NCI-H1048 (cell line): Measurements from ENCODE around the gene SPDYC.

ENCODE experiments used
- DNase-seq: peaks from one replicate; lab custom pipeline; 2025; lab: John Stamatoyannopoulos, UW

SPDYC gene

GRCh38 chr11:65206901-65207300, 36.9 kb downstream of the SPDYC start:
- no peak for DNase-seq

DNA sequence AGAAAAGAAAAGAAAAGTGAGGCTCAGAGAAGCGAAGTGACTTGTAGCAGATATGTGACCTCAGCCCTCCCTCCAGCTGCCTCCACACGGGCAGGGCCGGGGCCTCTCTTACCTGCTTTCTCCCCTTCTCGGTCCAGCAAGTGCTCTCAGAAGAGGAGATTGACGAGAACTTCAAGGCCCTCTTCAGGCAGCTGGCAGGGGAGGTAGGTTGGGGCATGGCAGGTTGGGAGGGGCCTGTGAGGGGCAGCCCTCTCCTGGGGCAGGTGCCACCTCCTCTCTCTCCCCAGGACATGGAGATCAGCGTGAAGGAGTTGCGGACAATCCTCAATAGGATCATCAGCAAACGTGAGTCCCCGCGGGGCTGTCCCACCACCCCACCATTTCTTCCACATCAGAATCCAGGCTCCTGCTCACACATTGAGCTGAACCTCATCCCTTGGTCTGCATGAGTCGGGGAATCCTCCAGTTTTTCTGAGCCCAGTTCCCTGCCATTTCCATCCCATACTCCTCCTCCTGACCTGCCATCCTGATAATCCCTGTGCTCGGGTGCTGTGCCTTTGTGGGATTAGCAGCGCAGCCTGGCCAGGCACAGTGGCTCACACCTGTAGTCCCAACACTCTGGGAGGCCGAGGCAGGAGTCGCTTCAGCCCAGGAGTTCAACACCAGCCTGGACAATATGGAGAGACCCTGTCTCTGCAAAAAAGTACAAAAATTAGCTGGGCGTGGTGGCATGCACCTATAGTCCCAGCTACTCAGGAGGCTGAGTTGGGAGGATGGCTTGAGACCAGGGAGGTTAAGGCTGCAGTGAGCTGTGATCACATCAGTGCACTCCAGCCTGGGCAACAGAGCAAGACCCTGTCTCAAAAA, 38.1 kb downstream of the SPDYC start:
- DNase-seq: no peak

- no peak for DNase-seq
Observed at GRCh38 chr11:65208785-65209710, 39.0 kb downstream of the SPDYC start.

DNA sequence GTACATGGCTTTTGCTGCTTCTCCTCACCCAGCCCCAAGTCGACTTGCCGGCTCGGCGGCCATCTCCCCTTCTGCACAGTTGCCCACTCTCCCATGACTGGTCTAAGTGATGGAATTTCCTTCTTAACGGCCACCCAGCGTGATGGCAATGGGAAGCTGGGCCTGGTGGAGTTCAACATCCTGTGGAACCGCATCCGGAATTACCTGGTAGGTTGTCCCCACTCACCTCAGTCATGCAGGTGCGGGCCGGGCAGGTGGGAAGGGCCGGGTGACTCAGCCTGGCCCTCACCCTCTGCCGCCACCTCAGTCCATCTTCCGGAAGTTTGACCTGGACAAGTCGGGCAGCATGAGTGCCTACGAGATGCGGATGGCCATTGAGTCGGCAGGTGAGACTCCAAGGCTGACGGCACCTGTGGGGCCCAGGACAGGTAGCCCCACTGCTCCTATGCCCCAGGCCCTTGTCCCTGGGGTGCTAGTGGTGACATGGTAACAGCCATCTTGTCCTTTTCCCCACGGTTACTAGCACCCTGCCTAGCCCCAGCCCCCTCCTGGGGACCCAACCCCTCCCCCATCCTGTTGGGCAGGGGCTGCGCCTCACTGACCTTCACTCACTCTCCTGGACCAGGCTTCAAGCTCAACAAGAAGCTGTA, 39.8 kb downstream of the SPDYC start:
- DNase-seq: no peak

DNA sequence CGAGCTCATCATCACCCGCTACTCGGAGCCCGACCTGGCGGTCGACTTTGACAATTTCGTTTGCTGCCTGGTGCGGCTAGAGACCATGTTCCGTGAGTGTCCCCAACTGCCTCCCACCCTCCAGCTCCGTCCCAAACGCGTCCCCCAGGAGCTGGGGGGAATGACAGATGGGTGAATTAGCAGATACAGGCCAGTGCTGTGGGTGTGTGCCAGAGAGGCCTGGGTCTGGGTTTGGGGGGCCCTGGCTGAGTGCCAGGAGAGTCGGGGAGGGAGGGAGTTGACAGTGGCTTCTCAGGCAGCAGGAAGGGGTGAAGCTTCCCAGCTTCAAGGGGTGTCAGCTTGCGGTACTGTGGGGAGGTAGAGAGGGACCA, 40.3 kb downstream of the SPDYC start:
- DNase-seq: no peak

GRCh38 chr11:65210748-65211147, 40.7 kb downstream of the SPDYC start:
- DNase-seq: no peak

DNA sequence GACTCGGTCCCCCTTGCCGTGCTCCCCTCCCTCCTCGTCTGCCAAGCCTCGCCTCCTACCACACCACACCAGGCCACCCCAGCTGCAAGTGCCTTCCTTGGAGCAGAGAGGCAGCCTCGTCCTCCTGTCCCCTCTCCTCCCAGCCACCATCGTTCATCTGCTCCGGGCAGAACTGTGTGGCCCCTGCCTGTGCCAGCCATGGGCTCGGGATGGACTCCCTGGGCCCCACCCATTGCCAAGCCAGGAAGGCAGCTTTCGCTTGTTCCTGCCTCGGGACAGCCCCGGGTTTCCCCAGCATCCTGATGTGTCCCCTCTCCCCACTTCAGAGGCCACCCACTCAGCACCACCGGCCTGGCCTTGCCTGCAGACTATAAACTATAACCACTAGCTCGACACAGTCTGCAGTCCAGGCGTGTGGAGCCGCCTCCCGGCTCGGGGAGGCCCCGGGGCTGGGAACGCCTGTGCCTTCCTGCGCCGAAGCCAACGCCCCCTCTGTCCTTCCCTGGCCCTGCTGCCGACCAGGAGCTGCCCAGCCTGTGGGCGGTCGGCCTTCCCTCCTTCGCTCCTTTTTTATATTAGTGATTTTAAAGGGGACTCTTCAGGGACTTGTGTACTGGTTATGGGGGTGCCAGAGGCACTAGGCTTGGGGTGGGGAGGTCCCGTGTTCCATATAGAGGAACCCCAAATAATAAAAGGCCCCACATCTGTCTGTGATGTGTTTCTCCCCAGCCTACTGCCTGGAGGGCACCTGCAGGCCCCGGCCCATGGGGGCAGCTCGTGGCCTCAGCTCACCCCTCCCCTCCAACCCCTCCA, 41.5 kb downstream of the SPDYC start:
- DNase-seq: no peak

DNA sequence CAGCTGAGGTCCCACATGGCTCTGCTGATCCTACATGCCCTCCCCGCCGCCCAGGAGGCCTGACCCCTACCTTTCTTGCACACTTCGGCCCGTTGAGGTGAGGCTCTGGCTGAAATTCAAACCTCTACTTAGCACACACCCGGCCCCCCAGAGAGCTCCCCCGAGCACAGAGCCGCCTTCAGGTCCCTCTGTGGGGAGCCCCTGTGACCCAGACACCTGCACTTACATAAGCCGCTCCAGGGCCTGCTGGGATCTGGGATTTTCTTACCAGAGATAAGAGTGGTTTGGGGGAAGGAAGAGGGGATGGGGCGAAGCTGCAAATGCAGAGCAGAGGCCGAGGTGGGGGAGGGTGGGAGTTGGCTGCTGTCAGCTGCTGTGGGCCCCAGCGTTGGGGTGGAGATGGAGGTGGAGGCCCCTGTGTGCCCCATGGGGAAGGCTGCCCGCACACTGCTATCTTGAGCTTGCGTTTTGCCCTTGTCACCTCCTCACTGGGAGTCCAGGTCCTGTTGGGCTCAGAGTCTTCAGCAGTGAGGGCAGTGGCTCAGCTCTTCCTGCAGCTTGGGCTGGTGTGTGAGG, 42.3 kb downstream of the SPDYC start:
- DNase-seq: no peak

DNA sequence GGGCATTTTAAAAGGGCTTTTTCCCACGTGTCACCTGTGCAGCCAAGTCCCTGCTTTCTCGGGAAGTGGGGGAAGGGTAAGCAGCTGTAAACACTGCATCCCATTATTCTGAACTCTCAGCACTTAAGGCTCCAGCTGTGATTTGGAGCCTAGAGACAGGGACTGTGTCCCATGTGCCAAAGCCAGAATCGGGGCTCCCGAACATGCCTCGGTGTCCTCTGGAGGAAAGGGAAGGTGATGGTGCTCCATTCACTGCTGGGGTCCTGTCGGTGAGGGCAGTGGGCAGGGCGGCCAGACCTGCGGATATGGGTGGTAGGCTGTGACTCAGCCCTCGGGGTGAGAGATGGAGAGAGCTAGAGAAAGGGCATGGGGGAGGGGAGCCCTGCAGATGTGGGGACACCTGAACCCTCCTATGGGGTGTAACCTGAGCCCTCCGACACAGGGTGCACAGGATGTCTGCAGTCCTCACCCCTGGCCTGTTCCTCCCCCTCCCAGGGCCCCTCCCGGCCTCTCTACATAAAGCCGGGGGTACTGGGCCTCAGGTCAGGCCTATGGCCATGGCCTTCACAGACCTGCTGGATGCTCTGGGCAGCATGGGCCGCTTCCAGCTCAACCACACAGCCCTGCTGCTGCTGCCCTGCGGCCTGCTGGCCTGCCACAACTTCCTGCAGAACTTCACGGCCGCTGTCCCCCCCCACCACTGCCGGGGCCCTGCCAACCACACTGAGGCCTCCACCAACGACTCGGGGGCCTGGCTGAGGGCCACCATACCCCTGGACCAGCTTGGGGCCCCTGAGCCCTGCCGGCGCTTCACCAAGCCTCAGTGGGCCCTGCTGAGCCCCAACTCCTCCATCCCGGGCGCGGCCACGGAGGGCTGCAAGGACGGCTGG, 43.5 kb downstream of the SPDYC start:
- DNase-seq: no peak

DNA sequence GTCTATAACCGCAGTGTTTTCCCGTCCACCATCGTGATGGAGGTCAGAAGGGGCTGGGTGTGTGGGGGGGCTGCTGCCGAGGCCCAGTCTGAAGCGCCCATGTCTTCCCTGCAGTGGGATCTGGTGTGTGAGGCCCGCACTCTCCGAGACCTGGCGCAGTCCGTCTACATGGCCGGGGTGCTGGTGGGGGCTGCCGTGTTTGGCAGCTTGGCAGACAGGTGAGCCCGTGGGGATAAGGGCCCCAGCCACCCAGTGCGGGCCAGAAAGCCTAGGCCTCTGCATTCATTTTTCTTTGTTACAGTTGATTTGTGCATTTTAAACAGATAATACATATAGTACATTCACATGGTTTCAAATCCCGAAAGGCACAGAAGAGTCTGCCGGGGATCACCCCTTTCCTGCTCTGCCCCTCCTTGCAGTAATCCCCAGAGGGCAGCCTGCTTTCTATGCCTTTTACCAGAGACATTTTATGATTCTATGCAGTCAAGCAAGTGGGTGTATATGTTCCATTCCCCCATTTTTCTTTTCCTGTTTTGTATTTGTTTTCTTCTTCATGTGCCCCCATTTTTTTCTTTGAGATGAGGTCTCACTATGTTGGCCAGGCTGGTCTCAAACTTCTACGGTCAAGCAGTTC, 44.3 kb downstream of the SPDYC start:
- no peak for DNase-seq

DNA sequence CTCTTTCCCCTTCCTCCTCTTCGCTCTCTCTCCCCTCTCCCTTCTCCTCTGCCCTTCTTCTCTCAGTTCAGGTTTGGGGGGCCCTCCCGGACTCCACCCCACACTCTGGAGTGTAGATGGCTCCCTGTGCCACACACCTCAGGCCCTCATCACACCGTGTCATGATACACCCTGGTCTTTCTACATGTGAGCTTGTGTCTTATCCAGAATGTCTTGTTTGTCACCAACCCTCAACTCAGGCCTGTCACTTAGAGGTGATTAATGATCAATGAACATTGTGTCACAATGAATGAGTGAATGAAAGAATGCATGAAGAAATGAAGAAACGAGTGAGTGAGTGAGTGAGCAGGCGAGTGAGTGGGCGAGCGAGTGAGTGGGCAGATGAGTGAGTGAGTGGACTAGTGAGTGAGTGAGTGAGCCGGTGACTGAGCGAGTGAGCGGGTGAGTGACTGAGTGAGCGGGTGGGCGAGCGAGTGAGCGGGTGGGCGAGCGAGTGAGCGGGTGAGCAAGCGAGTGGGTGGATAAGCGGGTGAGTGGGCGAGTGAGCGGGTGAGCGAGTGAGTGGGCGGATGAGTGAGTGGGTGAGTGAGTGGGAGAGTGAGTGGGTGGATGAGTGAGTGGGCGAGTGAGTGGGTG, 45.5 kb downstream of the SPDYC start:
- DNase-seq: no peak

GRCh38 chr11:65216830-65217229, 46.8 kb downstream of the SPDYC start:
- DNase-seq: no peak

GRCh38 chr11:65217441-65218423, 47.7 kb downstream of the SPDYC start:
- DNase-seq: no peak

- no peak for DNase-seq
Observed at GRCh38 chr11:65218446-65218845, 48.4 kb downstream of the SPDYC start.

- no peak for DNase-seq
Observed at GRCh38 chr11:65219930-65220213, 49.8 kb downstream of the SPDYC start.

DNA sequence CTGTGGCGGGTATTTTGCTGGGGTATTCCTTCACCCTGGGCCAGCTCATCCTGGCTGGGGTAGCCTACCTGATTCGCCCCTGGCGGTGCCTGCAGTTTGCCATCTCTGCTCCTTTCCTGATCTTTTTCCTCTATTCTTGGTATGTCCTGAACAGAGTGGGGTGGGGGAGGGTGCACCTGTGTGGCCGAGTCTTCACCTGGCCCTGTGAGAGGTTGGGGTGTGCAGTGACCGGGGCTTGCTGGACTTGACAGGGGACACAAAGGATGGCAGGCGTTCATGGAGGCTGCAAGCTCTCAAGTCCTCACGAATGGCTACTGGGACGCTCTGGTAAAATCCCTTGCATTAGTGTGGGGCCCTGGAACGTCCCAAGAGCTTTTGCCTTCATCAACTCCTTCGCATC, 51.0 kb downstream of the SPDYC start:
- no peak for DNase-seq
